Tibial nerve (tissue), 3 donors: ENCODE results near the gene FAM204A.

ENCODE experiments used
- CTCF ChIP-seq, 5 experiments: fragments of 200-600 bp in 3 of 5; fragments of 450-650 bp in 2 of 5; sonication (generic) in 3 of 5; IDR thresholded peaks; one replicate each; pipeline ENCODE4 v1.5.1; 2016 to 2019; ENCODE audit warnings: antibody characterized with exemption in 5 of 5, mild to moderate bottlenecking in 3 of 5, moderate library complexity in 2 of 5
- POLR2A ChIP-seq, 2 donors: fragments of 450-650 bp; IDR thresholded peaks; one replicate each; pipeline ENCODE4 v1.6.1; 2017; ENCODE audit warnings: antibody characterized with exemption in 2 of 2, mild to moderate bottlenecking in 2 of 2, moderate library complexity in 2 of 2

GRCh38 chr10:118332236-118332635 is 9.9 kb downstream of the FAM204A start:
- TF ChIP-seq CTCF (IDR thresholded peaks at IDR 0.05) (no peak), POLR2A (IDR thresholded peaks at IDR 0.05) (no peak)
